Stimulated activated CD8-positive, alpha-beta memory T cell treated with anti-CD3 and anti-CD28 coated beads, Interleukin-15, amount 100 ng/mL, for 24 hours (primary cell): ENCODE results near the gene PLCB3.

Experiments
- DNase-seq: peaks from one replicate; pipeline ENCODE4 v3.0.0-alpha.2; 2020; ENCODE audit warnings: low read depth

Gene PLCB3

DNA sequence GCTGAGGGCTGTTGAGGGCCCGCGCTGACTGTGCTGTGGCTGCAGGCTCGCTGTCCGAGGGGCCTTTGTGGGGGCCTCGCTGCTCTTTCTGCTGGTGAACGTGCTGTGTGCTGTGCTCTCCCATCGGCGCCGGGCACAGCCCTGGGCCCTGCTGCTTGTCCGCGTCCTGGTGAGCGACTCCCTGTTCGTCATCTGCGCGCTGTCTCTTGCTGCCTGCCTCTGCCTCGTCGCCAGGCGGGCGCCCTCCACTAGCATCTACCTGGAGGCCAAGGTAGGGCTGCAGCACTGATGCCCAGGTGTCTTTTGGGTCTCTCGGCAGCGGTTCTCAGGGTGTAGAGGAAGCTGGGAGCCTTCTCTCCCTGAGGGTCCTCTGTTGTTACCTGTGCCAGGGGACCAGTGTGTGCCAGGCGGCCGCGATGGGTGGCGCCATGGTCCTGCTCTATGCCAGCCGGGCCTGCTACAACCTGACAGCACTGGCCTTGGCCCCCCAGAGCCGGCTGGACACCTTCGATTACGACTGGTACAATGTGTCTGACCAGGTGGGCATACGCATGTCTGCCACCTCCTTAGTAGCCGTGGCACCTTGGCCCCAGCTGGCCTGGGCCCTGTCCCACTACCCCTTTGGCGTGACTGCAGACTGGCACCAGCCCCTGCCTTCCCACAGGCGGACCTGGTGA is 36.5 kb downstream of the PLCB3 start:
- DNase-seq = no peak

DNA sequence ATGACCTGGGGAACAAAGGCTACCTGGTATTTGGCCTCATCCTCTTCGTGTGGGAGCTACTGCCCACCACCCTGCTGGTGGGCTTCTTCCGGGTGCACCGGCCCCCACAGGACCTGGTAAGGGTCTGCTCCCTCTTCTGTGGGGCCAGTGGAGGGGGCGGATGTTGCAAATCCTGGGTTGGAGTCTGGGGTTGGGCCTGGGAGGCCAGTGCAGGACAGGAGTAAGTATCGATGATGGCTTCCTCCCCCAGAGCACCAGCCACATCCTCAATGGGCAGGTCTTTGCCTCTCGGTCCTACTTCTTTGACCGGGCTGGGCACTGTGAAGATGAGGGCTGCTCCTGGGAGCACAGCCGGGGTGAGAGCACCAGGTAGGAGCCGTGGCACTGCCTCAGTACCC is 37.0 kb downstream of the PLCB3 start:
- no peak for DNase-seq

DNA sequence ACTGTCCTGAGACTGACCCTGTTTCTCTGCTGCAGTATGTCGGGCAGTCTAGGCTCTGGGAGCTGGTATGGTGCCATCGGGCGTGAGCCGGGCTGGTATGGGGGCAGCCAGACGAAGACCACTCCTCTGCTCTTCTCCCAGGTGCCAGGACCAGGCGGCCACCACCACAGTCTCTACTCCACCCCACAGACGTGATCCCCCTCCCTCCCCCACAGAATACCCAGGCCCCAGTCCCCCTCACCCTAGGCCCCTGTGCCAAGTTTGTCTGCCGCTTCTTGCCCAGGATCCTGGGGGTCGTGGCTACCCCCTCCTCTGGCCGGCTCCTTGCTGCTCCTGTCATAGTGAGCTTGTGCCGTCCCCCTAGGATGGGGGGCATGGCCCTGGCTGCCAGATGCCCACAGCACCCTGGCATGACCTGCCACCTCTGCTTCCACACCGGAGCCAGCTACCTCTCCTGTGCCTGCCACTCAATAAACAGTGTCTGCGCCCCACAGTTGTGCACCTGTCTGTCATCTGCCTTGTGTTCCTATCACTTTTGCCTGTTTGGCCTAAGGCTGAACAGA is 37.8 kb downstream of the PLCB3 start:
- DNase-seq = no peak

DNA sequence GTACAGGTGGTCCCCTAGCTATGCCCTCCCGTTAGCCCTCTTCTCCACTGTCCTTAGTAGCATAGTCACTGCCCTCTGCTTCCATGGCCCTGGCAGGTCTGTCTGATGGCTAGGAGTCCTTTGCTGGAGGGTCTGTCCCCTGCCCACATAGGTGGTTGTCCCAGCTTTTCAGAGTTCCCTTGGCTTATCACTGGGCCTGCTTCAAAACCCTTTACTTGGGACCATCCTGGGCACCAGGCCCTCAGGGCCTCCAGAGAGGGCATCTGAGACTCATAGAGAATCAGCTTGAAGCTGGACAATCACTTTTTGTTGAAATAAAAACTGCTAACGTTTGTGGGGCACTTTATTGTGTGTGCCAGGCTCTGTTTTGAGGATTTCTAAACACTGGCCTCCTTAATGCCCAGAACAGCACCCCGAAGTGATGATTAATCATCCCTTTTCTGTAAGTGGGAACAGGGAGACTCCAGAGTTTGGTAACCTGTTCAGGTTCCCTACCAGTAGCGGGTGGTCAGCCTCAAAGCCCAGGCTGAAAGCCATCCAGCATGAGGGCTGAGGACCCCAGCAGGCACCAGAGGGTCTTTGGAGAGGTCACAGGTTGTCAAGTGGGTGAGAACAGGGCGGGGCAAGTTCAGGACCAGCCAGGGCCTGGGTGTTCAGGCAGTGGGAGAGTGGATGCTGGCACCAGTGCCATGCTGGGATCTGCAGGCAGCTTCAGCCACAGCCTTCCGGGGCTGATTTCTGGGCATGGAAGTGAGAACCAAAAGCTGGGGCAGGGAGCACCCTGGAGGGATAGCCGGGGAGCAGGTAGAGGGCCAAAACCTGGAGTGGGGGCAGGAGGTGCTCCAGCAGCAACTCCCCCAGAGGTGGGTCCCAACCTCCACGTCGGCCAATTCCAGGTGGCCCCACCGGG is 39.3 kb downstream of the PLCB3 start:
- no peak for DNase-seq

DNA sequence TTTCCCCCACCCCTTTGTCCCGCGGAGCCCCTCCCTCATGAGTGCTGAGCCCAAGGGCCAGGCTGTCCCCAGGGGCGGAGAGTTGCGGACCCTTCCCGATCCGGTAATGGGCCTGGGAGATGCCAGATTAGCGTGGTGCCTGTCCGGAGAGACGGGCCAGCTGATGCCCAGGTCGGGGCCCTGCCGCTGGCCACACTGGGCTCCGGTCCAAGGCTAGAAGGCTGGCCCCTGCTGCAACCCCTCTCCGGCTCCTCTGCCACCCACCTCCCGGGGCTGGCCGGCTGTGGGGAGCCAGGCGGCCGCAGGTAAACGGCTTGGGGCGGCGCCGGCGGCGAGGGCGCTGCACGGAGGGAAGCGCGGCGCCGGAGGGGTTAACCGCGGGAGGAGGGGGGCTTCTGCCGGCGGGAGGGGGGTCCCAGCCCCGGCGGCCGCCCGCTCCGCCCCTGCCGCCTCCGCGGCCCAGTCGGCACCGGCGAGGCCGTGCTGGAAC is 40.0 kb downstream of the PLCB3 start, which contains the start of gene KCNK4:
KCNK4 (plus strand) TSS at position 41 of the 490 bp plus-strand sequence. CDS start 1,717 bp downstream, outside the sequence.
- DNase-seq = no peak

DNA sequence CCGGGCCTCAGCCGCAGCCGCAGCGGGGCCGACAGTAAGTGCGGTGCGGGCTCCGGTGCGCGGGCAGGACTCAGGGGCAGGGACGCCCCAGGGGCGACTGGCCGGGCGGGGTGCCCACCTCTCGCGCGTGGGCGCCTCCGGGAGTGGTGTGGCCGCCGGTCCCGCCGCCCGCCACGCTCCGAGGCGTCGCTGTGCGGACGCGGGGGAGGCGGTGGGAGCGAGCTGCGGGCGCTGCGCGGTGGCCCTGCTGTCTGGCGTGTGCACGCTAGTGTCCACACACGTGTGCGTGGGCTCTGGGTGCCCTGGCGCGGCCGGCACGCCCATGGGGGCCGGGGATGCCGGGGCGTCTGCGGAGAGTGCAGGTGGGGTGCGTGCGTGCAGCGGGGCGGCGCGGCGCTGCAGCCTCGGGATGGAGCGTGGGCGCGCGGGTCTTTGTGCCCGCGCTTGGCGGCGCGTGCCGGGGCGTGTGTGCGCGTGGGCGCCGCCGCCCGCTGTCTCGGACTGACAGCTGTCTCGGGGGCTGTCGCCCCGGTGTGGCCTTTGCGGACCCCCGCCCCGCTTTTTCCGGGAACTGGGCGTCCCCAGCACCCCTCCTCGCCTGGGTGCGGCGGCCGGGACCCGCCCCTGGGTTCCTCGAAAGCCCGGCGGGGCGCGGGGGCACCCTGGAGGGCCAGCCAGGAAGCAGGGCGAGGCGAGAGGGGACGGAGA is 40.6 kb downstream of the PLCB3 start:
- DNase-seq = no peak

DNA sequence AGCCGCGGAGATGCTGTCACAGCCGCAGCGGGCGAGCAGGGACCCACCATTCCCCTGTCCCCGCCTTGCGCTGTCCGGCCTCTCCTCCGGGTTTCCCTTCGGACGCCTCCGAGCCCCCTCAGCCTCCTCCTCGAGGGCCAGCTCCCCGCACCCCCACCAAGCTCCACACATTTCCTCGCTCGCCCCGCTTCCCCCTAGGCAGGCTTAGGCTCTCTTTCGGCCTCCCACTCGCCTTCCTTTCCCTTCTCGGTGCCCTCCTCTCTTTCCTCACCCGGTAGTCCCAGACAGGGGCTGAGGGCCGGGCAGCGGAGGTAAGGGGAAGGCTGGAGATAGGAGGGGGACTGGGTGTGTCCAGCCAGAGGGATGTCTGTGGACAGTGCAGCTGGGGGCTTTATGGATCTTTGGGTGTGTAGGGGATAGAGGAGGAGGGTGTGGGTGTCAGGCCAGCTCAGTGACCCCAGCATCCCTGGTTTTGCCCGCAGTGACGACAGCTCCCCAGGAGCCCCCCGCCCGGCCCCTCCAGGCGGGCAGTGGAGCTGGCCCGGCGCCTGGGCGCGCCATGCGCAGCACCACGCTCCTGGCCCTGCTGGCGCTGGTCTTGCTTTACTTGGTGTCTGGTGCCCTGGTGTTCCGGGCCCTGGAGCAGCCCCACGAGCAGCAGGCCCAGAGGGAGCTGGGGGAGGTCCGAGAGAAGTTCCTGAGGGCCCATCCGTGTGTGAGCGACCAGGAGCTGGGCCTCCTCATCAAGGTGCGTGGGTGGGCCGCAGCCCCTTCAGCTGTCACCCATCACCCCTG is 41.3 kb downstream of the PLCB3 start:
- no peak for DNase-seq

DNA sequence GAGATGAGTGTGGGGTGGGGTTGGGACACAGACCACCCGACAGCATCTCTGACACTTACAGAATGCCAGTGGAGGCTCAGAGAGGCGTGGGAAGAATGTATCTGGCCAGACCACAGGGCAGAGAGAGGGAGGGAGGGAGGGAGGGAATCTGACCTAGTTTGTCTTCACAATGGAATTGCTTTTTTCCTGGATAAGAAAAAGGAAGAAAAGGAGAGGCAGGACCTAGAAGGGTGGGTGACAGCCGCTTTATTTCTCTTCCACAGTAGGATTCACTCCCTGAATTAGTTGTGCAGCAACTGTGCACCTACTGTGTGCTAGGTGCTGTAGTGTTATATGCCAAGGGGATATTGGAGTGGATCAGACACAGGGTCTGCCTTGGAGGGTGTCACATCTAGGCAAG is 43.4 kb downstream of the PLCB3 start:
- DNase-seq = no peak

DNA sequence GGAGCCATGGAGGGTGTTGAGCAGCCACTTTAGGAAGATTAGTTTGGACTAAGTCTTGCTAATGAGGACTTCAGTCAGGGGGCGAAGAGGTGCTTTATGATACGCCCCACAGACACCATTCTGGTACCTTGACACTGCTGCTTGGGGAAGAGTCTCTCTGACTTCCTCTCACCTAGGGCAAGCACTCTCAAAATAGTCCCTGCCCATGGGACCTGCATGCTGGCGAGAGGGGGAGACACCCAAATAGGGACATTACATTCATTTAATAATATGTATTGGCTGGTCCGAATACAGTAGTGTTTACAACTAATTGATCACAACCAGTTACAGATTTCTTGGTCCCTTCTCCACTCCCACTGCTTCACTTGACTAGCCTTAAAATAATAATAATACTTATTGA is 44.4 kb downstream of the PLCB3 start:
- DNase-seq = no peak

DNA sequence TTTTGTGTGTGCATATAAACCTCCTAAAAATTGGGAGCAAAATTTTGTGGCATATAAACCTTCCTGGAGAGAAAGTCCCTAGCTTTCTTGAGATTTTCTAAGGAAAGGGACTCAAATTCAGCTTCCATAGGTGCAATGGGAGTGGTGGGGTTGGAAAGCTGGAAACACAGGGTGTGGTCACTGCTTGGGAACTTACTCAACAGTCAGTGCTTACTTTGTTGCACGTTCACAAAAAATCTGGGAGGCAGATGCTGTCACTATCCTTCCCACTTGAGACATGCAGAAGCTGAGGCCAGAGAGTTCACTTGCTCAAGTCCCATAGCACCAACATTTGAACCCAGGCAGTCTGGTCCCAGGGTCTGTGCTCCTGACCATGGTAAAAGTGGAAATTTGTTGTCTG is 44.9 kb downstream of the PLCB3 start:
- no peak for DNase-seq

DNA sequence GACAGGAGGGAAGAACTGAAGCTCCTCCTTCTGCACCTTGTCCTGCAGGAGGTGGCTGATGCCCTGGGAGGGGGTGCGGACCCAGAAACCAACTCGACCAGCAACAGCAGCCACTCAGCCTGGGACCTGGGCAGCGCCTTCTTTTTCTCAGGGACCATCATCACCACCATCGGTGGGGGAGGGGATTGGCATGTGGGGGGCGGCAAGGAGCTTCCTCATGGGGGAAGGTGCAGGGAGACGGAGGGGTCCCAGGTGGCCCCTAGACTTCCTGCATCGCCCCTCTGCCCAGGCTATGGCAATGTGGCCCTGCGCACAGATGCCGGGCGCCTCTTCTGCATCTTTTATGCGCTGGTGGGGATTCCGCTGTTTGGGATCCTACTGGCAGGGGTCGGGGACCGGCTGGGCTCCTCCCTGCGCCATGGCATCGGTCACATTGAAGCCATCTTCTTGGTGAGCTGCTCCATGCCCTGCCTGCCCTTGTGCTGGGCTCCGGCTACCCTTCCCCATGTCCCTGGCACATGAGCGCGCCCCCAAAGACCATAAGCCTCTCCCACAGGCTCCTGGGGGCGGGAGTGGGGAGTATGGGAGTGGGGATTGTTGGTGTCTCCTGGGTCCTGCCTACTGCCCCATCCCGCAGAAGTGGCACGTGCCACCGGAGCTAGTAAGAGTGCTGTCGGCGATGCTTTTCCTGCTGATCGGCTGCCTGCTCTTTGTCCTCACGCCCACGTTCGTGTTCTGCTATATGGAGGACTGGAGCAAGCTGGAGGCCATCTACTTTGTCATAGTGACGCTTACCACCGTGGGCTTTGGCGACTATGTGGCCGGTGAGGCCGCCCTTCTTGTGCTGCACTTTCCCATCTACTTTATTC is 45.7 kb downstream of the PLCB3 start:
- no peak for DNase-seq

DNA sequence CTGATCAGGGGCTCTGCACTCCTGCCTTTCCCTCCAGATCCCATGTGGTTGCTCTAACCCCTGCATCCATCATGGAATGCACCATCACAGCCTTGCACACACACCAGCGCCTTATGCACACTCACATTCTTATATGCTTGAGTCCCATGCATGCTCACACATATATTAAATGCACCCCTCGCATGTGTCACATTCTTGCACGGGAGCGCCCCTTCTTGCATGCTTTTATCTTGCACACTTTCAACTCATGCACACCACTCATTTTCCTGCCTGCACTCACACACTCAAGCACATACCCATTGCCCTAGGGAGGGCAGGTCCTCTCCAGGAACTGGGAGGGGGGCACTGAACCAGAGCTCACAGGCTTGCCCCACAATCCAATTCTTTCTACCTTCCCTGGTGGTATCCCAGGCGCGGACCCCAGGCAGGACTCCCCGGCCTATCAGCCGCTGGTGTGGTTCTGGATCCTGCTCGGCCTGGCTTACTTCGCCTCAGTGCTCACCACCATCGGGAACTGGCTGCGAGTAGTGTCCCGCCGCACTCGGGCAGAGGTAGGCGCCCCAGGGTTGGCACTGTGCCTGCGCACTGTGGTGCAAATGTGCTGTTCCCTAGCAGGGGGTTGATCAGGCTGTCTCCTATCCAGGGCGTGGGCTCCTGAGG is 46.5 kb downstream of the PLCB3 start:
- DNase-seq = no peak

DNA sequence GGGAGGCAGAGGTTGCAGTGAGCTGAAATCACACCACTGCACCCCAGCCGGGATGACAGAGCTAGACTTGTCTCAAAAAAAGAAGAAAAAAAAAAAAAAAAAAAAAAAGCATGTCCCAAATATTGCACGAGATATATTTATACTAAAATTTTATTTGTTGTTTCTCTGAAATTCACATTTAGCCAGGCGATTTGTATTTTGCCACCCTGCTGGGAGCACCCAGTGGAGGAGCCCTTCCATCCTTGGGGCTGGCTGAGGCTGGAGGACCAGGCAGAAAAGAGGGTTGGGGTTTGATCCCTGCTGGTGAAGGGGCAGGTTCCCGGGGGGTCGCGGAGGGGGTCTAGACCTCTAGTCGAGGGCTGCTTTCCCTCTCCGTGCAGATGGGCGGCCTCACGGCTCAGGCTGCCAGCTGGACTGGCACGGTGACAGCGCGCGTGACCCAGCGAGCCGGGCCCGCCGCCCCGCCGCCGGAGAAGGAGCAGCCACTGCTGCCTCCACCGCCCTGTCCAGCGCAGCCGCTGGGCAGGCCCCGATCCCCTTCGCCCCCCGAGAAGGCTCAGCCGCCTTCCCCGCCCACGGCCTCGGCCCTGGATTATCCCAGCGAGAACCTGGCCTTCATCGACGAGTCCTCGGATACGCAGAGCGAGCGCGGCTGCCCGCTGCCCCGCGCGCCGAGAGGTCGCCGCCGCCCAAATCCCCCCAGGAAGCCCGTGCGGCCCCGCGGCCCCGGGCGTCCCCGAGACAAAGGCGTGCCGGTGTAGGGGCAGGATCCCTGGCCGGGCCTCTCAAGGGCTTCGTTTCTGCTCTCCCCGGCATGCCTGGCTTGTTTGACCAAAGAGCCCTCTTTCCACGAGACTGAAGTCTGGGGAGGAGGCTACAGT is 47.9 kb downstream of the PLCB3 start:
- DNase-seq = no peak

DNA sequence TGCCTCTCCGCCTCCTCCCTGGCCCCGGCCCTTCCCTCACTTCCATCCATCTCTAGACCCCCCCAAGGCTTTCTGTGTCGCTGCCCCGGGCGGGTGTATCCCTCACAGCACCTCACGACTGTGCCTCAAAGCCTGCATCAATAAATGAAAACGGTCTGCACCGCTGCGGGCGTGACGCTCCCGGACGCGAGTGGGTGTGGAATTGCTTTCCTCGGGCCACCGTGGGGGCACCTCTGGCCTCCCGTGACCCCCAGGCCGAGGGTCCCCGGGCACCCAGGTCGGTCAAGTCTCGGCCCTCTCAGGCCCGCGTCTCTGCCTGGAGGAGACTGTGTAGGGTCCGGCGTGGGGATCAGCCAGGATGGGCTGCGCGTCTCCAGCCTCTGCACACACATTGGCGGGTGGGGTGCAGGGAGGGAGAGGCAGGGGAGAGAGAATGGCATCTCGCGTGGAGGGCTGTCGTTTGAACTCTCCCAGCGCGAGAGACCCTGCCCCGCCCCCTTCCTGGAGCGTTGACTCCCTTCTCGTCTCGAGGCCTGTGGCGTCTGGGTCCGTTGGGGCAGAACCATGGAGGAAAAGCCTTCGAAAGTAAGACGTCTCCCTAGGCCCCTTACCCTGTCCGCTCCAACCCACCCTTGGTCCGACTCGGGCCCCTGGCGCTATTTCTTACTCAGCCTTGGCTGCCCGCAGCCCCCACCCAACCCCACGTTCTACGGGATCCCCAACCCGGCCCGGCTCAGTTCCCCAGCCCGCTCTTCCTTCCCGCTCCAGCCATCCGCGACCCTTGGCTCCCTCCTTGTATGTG is 48.7 kb downstream of the PLCB3 start, which contains the start of gene CATSPERZ:
CATSPERZ (plus strand) TSS at position 512 of the 802 bp plus-strand sequence; CDS start at position 565, 53 bp downstream.
- no peak for DNase-seq

DNA sequence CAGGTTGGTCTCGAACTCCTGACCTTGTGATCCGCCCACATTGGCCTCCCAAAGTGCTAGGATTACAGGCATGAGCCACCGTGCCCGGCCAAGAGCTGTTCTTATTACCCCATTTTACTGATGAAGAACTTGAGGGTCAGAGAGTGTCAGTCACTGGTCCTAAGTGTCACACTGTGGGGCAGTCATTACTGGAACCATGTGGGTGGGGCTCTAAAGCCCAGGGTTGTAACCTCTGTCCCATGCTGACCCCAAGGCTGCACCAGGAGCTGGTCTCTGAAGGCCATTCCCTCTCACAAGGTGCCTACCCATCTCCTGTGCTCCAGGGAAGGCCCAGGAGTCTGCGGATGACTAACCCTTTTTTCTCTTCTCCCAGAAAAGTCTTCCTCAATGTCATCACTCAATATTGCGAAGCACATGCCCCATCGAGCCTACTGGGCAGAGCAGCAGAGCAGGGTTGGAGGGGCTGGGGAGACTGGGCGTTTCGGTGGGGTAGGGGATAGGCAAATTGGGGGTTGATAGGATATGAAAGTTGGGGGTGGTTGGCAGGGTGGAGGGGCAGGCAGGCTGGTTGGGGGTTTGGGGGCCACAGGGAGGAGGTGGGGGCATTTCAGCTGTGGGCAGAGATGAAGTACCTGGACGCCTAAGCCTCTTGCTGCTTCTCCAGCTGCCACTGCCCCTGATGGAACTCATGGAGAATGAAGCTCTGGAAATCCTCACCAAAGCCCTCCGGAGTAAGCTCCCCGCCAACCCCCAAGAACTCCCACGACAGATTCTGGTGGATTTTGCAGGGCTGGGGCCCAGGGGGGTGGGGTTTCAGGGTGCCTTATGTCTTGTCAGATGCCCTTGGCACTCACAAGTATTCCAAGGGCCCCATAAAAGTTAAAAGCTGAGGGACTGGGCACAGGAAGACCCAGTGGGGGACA is 52.0 kb downstream of the PLCB3 start:
- DNase-seq = no peak

DNA sequence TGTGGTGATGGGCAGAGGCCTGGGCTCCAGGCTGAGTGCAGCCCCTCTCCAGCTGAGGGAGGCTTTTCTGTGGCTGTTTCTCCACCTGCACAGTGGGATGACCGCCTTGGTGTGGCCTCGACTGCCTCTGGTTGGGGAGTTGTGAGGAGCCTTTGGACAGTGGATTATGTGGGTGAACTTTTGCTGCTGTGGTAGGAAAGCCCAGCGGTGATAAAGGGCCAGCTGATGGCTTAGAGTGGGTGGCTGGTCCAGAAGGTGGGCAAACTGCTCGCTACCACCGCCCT is 52.6 kb downstream of the PLCB3 start:
- no peak for DNase-seq
